ENCODE results near the gene KAZN.

The KAZN gene

GRCh38 chr1:15148941-15149340 is 550.5 kb downstream of the KAZN start:
- no peak for TF ChIP-seq CTCF (IDR thresholded peaks at IDR 0.05; ENCODE audit: low read depth, low read length)
- DNase-seq (ENCODE audit: extremely low read depth, low read depth): no peak

- no peak for TF ChIP-seq CTCF (IDR thresholded peaks at IDR 0.05; ENCODE audit: low read depth, low read length)
- no peak for DNase-seq (ENCODE audit: extremely low read depth, low read depth)
These were observed 551.9 kb downstream of the KAZN start for GRCh38 chr1:15150376-15150775.

GRCh38 chr1:15151377-15151806 is 552.9 kb downstream of the KAZN start:
- no peak for TF ChIP-seq CTCF (IDR thresholded peaks at IDR 0.05; ENCODE audit: low read depth, low read length)
- DNase-seq (ENCODE audit: extremely low read depth, low read depth): no peak

GRCh38 chr1:15151871-15152270 is 553.4 kb downstream of the KAZN start:
- no peak for TF ChIP-seq CTCF (IDR thresholded peaks at IDR 0.05; ENCODE audit: low read depth, low read length)
- DNase-seq (ENCODE audit: extremely low read depth, low read depth): no peak

GRCh38 chr1:15152318-15153183 is 554.1 kb downstream of the KAZN start:
- TF ChIP-seq CTCF (IDR thresholded peaks at IDR 0.05; ENCODE audit: low read depth, low read length): peak; percentile 86
- DNase-seq (ENCODE audit: extremely low read depth, low read depth): peak; percentile 67

GRCh38 chr1:15153184-15153841 is 554.8 kb downstream of the KAZN start, which contains the start of gene TMEM51:
Gene TMEM51 (plus strand): TSS chr1:15153747. CDS start chr1:15215088, 61,341 bp downstream.
- DNase-seq (ENCODE audit: extremely low read depth, low read depth): no peak
- no peak for TF ChIP-seq CTCF (IDR thresholded peaks at IDR 0.05; ENCODE audit: low read depth, low read length)
